ENCODE data around the gene M1AP. TPM values are rescaled to one million over a fixed set of nuclear protein-coding genes. Genes with fewer than 3 reads are reported as not detected.

Gene M1AP
- polyA plus RNA-seq, 1 of the 3 experiments (the other 2 are of a cell fraction) = 0.02 TPM

- no peak for TF ChIP-seq REST (IDR thresholded peaks at IDR 0.05; ENCODE audit: low read depth, low read length)
- 0 out of 2 replicates have a peak, but pooled peaks have one; percentile 24 for TF ChIP-seq GATA2 (CRISPR knock-in tag; IDR thresholded peaks at IDR 0.05)
- TF ChIP-seq FOXM1 (IDR thresholded peaks at IDR 0.05; ENCODE audit: low read depth) = peak; percentile 58; the same call in 1 of the 2 replicates
- TF ChIP-seq IRF3 (IDR thresholded peaks at IDR 0.05; ENCODE audit: low read depth, low read length) = no peak
- TF ChIP-seq RCOR1 (IDR thresholded peaks at IDR 0.05; ENCODE audit: low read length) = no peak
- TF ChIP-seq EP300 (IDR thresholded peaks at IDR 0.05; ENCODE audit: borderline replicate concordance in 1 of 2, low read depth in 1 of 2, low read length in 1 of 2) = peak; percentile 33 to 62
- peak; percentile 55; the same call in 1 of the 2 replicates for TF ChIP-seq SIN3A (IDR thresholded peaks at IDR 0.05; ENCODE audit: borderline replicate concordance, low read depth, low read length)
- peak; percentile 94 for TF ChIP-seq TCF12 (IDR thresholded peaks at IDR 0.05)
These were observed 50.7 kb downstream of the M1AP start (continued) for GRCh38 chr2:74597410-74597809.

GRCh38 chr2:74596584-74596983, 51.5 kb downstream of the M1AP start:
- Histone ChIP-seq H3K9me3 (no peaks in the 10 kb centered on the region), H3K9me2 (no peaks in the 10 kb centered on the region), H3K4me1 (ENCODE audit: control insufficient read depth in 1 of 2, insufficient read depth in 2 of 2, low read depth in 1 of 2, low read length in 1 of 2) (peaks cover 0 to 5% of the 10 kb centered on the region in 2 experiments; a peak in 2 of 4 replicates), H3K4me3 (ENCODE audit: low read depth in 2 of 2, low read length in 1 of 2) (no peak overlapping the region), H3K79me2 (ENCODE audit: insufficient read depth) (no peaks in the 10 kb centered on the region; the same call in 1 of the 2 replicates), H3K27me3 (ENCODE audit: insufficient read depth) (no peaks in the 10 kb centered on the region; the same call in 1 of the 2 replicates), H4K20me1 (ENCODE audit: insufficient read depth) (no peaks in the 10 kb centered on the region), H3K9ac (no peak overlapping the region), H3K27ac (ENCODE audit: low read depth in 2 of 2, low read length in 1 of 2) (peak overlapping the region in 1 of 2 experiments; percentile 86; a peak in 2 of 4 replicates), H3K4me2 (no peak overlapping the region), H3K36me3 (replicated peaks in 1 of 2; ENCODE audit: control insufficient read depth in 1 of 2, insufficient read depth in 2 of 2, low read length in 1 of 2) (no peaks in the 10 kb centered on the region), H3F3A (replicated peaks; ENCODE audit: insufficient read depth) (no peaks in the 10 kb centered on the region), H2AFZ (ENCODE audit: low read depth) (no peak overlapping the region)
- DNase-seq = no peak
- ChIA-PET CTCF (interaction anchor here (0.7 to 2.6 kb wide), 6 partner anchors 9 to 42 kb away, joined by 3 to 17 read pairs (median 3); partner anchors contain the start of genes DOK1 and LOXL3), POLR2A (no interaction called here)
- TF ChIP-seq SIN3A (IDR thresholded peaks at IDR 0.05; ENCODE audit: borderline replicate concordance, low read depth, low read length) (no peak), RXRA (IDR thresholded peaks at IDR 0.05; ENCODE audit: borderline replicate concordance, low read depth) (no peak), FOXJ3 (CRISPR knock-in tag; IDR thresholded peaks at IDR 0.05) (no peak), USF1 (IDR thresholded peaks at IDR 0.05; ENCODE audit: borderline replicate concordance, low read depth) (no peak), MXI1 (IDR thresholded peaks at IDR 0.05; ENCODE audit: low read depth, low read length) (no peak), YY1 (IDR thresholded peaks at IDR 0.05; ENCODE audit: low read depth) (no peak), POLR2AphosphoS5 (IDR thresholded peaks at IDR 0.05; ENCODE audit: low read depth, low read length) (no peak), MEF2A (IDR thresholded peaks at IDR 0.05; ENCODE audit: borderline replicate concordance, low read depth) (no peak), ELF1 (IDR thresholded peaks at IDR 0.05) (no peak), NRF1 (IDR thresholded peaks at IDR 0.05; ENCODE audit: low read depth, low read length) (no peak), RAD21 (IDR thresholded peaks at IDR 0.05; ENCODE audit: low read length) (no peak), MAX (IDR thresholded peaks at IDR 0.05; ENCODE audit: low read depth) (no peak)
- 55% methylated on average over 1 of the region's 1 CpG for WGBS (ENCODE audit: low lambda C conversion rate)

Measured in SK-N-SH (cell line).